NCI-H1694 (cell line): ENCODE results near the gene BCL2L2.
"Not testable (repeated sequence)": the region's sequence is repeated elsewhere in the genome, so short reads cannot be mapped to it uniquely, and the experiment has no call there.

Experiments
- DNase-seq: peaks from one replicate; lab custom pipeline; 2025; lab: John Stamatoyannopoulos, UW

Gene BCL2L2

GRCh38 chr14:23306412-23307145 lies at the start of gene BCL2L2:
Gene BCL2L2 (plus strand): TSS chr14:23306833. CDS start chr14:23307768, 935 bp downstream.
- peak; percentile 87 for DNase-seq

- no peak for DNase-seq
Measured at GRCh38 chr14:23258256-23258655, 48.4 kb upstream of the BCL2L2 start.

- DNase-seq, result no peak
Measured at GRCh38 chr14:23259426-23259825, 47.2 kb upstream of the BCL2L2 start.

GRCh38 chr14:23260849-23261248 lies 45.8 kb upstream of the BCL2L2 start:
- not testable (repeated sequence) for DNase-seq

- DNase-seq, result no peak
Measured at GRCh38 chr14:23269193-23269592, 37.4 kb upstream of the BCL2L2 start.

- DNase-seq, result no peak
Measured at GRCh38 chr14:23275412-23275811, 31.2 kb upstream of the BCL2L2 start.

GRCh38 chr14:23277189-23277588 lies 29.4 kb upstream of the BCL2L2 start:
- no peak for DNase-seq

GRCh38 chr14:23277928-23278327 lies 28.7 kb upstream of the BCL2L2 start:
- DNase-seq, result not testable (repeated sequence)

GRCh38 chr14:23281247-23281646 lies 25.4 kb upstream of the BCL2L2 start:
- DNase-seq, result no peak

- DNase-seq, result no peak
Measured at GRCh38 chr14:23284654-23285529, 21.7 kb upstream of the BCL2L2 start.

- DNase-seq, result no peak
Measured at GRCh38 chr14:23285530-23286019, 21.1 kb upstream of the BCL2L2 start.

- peak; percentile 98 for DNase-seq
Measured at GRCh38 chr14:23286020-23286901, 20.4 kb upstream of the BCL2L2 start, which contains the start of gene HOMEZ. Gene HOMEZ (minus strand): TSS chr14:23286132. CDS start chr14:23285952, 180 bp downstream.

GRCh38 chr14:23286902-23287479 lies 19.6 kb upstream of the BCL2L2 start:
- DNase-seq, result no peak

- peak; percentile 68 for DNase-seq
Measured at GRCh38 chr14:23294734-23295561, 11.7 kb upstream of the BCL2L2 start.

- no peak for DNase-seq
Measured at GRCh38 chr14:23296012-23296777, 10.4 kb upstream of the BCL2L2 start.

- no peak for DNase-seq
Measured at GRCh38 chr14:23297096-23297495, 9.5 kb upstream of the BCL2L2 start.

GRCh38 chr14:23297611-23298277 lies 8.9 kb upstream of the BCL2L2 start:
- no peak for DNase-seq

- DNase-seq, result peak; percentile 61
Measured at GRCh38 chr14:23299211-23299957, 7.2 kb upstream of the BCL2L2 start.
